GM18519 (cell line): ENCODE results near the gene PLEKHA6.

Experiments used
- ATAC-seq: cut with Tn5 transposase; IDR thresholded peaks from one replicate; pipeline ENCODE4 v1.9.1; 2021; ENCODE audit warnings: mild to moderate bottlenecking, moderate library complexity; ENCODE audit not compliant: unreplicated experiment, low FRiP score

The PLEKHA6 gene

GRCh38 chr1:204357551-204358490 is 1.9 kb downstream of the PLEKHA6 start:
- ATAC-seq: no peak

- no peak for ATAC-seq
Observed at GRCh38 chr1:204356997-204357396, 2.7 kb downstream of the PLEKHA6 start.

DNA sequence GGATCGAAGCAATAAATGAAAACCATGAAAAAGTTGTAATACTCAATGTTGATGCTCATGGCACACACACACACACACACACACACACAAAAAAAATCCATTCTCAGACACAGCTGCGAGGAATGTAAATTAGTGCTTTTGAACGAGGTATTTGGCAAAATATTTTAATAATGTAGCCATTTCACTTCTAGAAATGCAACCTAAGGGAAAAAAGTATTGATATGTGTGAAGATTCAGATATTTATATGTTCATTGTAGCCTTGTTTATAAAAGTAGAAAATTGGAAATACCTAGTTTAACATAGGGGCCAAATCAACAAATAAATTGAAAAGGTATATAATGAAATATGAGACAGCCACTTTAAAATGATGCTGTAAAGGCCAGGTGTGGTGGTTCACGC is 3.8 kb downstream of the PLEKHA6 start:
- no peak for ATAC-seq

DNA sequence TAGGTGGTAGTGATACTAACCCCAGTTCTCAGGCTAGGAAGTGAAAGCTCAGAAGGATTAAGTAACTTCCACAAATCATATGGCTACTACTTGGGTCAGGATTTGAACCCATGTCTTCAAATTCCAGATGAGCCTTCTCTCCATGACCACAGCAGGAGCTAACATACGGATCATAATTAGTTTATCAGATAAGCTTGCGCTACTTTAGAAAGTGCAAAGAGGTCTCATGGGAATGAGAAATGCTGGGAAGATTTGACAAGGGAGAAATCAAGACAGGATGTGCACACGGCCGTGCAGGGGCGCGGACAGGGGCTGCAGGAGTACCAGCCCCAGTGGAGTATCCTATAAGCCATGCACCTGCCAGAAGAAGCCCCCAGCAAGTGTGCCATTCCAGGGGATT is 5.2 kb downstream of the PLEKHA6 start:
- ATAC-seq: no peak

GRCh38 chr1:204353213-204353910 is 6.4 kb downstream of the PLEKHA6 start:
- ATAC-seq: no peak

GRCh38 chr1:204350857-204351573 is 8.7 kb downstream of the PLEKHA6 start:
- no peak for ATAC-seq

DNA sequence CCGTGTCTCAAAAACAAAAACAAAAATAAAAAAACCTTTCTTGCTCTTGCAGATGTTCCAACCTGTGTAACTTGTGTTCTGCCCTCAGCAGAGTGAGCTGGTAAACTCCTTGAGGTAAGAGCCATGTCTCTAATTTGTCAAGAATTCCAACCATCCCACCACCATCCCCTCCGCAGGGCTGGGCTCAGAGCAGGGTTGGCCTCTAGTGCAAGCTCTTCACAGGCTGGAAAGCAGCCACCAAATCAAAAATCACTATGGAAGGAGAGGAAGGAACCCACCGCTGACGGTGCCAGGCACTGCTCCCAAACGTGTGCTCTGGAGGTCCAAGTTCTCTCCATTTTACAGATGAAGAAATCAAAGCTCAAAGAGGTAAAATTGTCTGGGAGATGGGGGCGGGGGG is 9.4 kb downstream of the PLEKHA6 start:
- ATAC-seq: no peak

DNA sequence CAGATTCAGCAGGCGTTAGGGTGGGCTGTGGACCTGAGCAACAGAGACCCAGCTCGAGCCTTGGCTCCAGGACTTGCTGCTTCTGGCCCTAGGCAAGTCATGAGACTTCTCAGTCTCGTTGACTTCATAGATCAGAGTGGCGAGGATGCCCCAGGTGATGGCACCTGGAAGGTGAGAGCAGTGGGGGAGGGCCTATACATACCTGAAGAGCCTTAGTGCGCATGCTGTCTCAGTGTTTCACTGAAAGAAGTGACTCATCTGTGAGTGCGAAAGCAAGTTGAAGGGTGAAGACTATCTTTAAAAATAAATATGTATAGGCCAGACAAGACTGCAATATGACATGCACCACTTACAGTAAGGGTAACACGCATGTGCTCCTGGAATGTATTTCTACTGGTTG is 10.1 kb downstream of the PLEKHA6 start:
- no peak for ATAC-seq

GRCh38 chr1:204348722-204349121 is 11.0 kb downstream of the PLEKHA6 start:
- ATAC-seq: no peak

- no peak for ATAC-seq
Observed at GRCh38 chr1:204348242-204348641, 11.5 kb downstream of the PLEKHA6 start.

DNA sequence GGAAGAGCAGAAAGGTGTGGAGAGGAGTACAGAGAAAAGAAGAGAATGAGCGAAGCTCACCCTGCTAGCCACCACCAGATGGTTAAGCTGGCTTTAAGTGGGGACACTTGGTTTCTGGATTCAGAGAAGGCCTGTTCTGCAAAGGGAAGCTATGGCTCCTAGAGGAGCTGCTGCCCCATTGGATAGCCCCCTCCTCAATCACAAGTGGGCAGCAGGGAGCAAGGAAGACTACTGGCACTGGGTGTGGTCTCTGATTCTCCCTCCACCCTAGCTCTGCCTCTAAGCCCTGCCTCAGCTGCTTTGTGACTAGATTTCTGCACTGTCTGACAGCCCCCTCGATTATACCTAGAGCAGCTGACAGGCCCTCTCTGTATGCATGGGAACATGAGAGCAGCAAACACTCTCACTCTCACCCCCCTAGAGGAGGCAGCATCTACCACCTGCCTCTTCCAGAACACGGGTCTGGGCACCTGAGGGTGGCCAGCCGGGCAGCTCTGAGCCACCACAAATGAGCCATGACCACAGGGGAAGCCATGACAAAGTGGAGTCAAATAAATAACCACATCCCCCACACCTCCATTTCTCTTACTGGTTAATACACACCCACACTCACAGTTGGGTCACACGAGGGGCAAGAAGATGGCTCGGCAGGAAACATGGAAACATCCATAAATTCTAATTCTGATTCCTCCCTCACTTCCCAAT is 13.6 kb downstream of the PLEKHA6 start:
- no peak for ATAC-seq

GRCh38 chr1:204345438-204345841 is 14.3 kb downstream of the PLEKHA6 start:
- no peak for ATAC-seq

- no peak for ATAC-seq
Observed at GRCh38 chr1:204344665-204345355, 14.9 kb downstream of the PLEKHA6 start.

DNA sequence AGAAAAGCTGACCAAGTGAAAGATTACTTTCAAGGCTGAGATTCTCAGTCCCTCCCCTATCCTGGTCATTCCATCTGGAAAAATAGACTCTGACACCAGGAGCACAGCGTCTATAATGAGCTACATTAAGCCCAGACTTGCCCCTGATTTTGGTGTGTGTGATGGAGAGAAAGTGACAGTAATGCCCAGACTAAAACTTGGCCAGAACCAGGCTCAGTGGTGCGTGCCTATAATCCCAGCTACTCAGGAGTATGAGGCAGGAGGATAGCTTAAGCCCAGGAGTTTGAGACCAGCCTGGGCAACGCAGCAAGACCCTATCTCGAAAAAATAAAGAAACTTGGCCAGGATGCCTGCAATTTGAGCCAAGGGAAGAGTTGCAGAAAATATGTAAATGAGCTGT is 15.9 kb downstream of the PLEKHA6 start:
- no peak for ATAC-seq

DNA sequence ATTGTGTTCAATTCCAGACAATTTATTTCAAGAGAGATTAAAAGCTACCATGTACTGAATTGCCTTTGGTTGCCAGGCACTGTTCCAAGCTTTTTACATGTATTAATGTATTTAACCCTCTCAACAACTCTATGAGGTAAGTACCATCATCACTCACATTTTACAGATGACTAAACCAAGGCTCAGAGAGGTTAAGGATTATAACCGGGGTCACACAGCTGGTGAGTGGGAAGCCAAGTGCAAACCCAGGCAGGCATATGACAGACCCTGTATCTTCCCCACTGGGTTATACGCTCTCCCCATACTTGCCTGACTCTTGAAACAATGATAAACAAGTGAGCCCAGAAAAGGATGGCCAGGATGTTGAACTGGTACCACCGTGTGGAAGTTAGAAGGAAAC is 16.5 kb downstream of the PLEKHA6 start:
- ATAC-seq: no peak

- ATAC-seq: no peak
Observed at GRCh38 chr1:204342310-204342709, 17.4 kb downstream of the PLEKHA6 start.

- no peak for ATAC-seq
Observed at GRCh38 chr1:204341380-204341779, 18.3 kb downstream of the PLEKHA6 start.

DNA sequence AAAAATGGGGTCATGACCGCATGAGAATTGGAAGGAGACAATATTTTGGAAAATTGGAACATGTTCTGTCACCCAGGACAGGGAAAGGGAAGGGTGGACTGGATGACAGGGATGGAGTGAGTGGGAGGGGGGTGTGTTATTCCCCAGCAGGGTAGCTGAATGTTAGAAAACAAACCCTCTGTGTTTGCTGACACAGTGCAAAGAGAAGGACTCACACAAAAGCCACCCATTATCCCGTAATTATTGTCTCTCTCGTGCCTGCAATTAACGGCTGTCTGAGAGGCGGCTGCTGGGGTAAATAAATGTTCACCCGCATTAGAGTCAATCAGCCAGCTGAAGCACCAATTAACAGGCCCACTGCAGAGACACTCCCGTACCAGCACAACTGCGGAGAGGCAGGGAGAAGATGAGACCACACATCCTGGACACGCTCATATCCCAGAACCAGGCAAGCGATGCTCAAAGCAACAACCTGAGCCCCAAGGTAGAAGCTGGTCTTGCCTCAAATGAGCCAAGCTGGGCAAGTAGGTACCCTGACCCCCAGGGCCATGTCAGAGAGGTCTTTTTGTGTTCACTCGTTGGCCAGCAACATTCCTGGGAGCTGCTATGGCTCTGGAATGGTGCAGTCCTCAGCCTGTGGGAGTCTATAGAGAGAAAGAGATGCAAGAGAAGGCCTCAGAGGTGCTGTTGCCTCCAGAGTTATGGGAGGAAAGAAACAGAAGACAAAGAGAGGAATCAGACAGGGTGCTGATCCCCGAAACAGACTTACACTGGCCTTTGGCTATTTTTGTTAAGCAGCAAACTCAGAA is 19.4 kb downstream of the PLEKHA6 start:
- no peak for ATAC-seq

GRCh38 chr1:204339541-204339940 is 20.2 kb downstream of the PLEKHA6 start:
- no peak for ATAC-seq
